Measurements from ENCODE around the gene KRTAP12-2.
"Not testable (repeated sequence)": the region's sequence is repeated elsewhere in the genome, so short reads cannot be mapped to it uniquely, and the experiment has no call there.

KRTAP12-2 gene

GRCh38 chr21:44682580-44683151 lies 15.9 kb upstream of the KRTAP12-2 start:
- no peak for DNase-seq

GRCh38 chr21:44681861-44682579 lies 15.3 kb upstream of the KRTAP12-2 start, which contains the start of gene KRTAP12-1:
TSS of gene KRTAP12-1 (minus strand) at chr21:44682163. CDS start at chr21:44682123, 40 bp downstream.
- peak; percentile 63 for DNase-seq

GRCh38 chr21:44681152-44681551 lies 14.4 kb upstream of the KRTAP12-2 start:
- no peak for DNase-seq

GRCh38 chr21:44677881-44678280 lies 11.2 kb upstream of the KRTAP12-2 start:
- no peak for DNase-seq

- no peak for DNase-seq
Measured at GRCh38 chr21:44671911-44672310, 5.2 kb upstream of the KRTAP12-2 start.

GRCh38 chr21:44670642-44671432 lies 4.1 kb upstream of the KRTAP12-2 start:
- no peak for DNase-seq

- no peak for DNase-seq
Measured at GRCh38 chr21:44667612-44668011, 885 bp upstream of the KRTAP12-2 start.

GRCh38 chr21:44664691-44665090 lies 2.0 kb downstream of the KRTAP12-2 start:
- DNase-seq, result no peak

- not testable (repeated sequence) for DNase-seq
Measured at GRCh38 chr21:44661567-44661966, 5.2 kb downstream of the KRTAP12-2 start.

GRCh38 chr21:44658913-44659595 lies 7.7 kb downstream of the KRTAP12-2 start:
- DNase-seq, result no peak

GRCh38 chr21:44658541-44658910 lies 8.2 kb downstream of the KRTAP12-2 start:
- DNase-seq, result no peak

GRCh38 chr21:44657635-44658540 lies 8.8 kb downstream of the KRTAP12-2 start, which contains the start of gene KRTAP12-3:
TSS of gene KRTAP12-3 (plus strand) at chr21:44657932. CDS start at chr21:44657980, 48 bp downstream.
- no peak for DNase-seq

GRCh38 chr21:44656868-44657267 lies 9.9 kb downstream of the KRTAP12-2 start:
- no peak for DNase-seq

- no peak for DNase-seq
Measured at GRCh38 chr21:44654576-44655175, 12.1 kb downstream of the KRTAP12-2 start, which contains the start of gene KRTAP12-4. TSS of gene KRTAP12-4 (minus strand) at chr21:44654659. CDS start at chr21:44654614, 45 bp downstream.

- no peak for DNase-seq
Measured at GRCh38 chr21:44653656-44654575, 12.8 kb downstream of the KRTAP12-2 start.

- DNase-seq, result no peak
Measured at GRCh38 chr21:44653123-44653522, 13.6 kb downstream of the KRTAP12-2 start.

- DNase-seq, result no peak
Measured at GRCh38 chr21:44650973-44651675, 15.6 kb downstream of the KRTAP12-2 start.

- no peak for DNase-seq
Measured at GRCh38 chr21:44650265-44650972, 16.3 kb downstream of the KRTAP12-2 start.

All from NCI-H524 treated with DMSO at 0.1 percent for 48 hours (cell line).